ENCODE results near the gene COPS4.

- TF ChIP-seq FOXM1 (IDR thresholded peaks at IDR 0.05; ENCODE audit: borderline replicate concordance) (no peak), SUZ12 (IDR thresholded peaks at IDR 0.05) (no peak), ZNF384 (IDR thresholded peaks at IDR 0.05) (no peak), NFRKB (IDR thresholded peaks at IDR 0.05) (no peak), SP1 (IDR thresholded peaks at IDR 0.05) (no peak), FOXA1 (IDR thresholded peaks at IDR 0.05) (no peak), LEF1 (IDR thresholded peaks at IDR 0.05; ENCODE audit: borderline replicate concordance) (no peak)
Observed at GRCh38 chr4:83009529-83009928, 25.5 kb upstream of the COPS4 start.
